ENCODE data around the gene INIP.

- no peak for TF ChIP-seq CTCF (IDR thresholded peaks at IDR 0.05)
- TF ChIP-seq POLR2A (IDR thresholded peaks at IDR 0.05), result no peak
Measured at GRCh38 chr9:112720113-112720780, 2.3 kb upstream of the INIP start.

Measured in heart left ventricle (tissue), 13 donors.